HG03571 (cell line): ENCODE measurements around the gene ERC1.

Source experiments
- ATAC-seq: cut with Tn5 transposase; IDR thresholded peaks from one replicate; pipeline ENCODE4 v1.9.1; 2021; ENCODE audit not compliant: unreplicated experiment

The ERC1 gene

DNA sequence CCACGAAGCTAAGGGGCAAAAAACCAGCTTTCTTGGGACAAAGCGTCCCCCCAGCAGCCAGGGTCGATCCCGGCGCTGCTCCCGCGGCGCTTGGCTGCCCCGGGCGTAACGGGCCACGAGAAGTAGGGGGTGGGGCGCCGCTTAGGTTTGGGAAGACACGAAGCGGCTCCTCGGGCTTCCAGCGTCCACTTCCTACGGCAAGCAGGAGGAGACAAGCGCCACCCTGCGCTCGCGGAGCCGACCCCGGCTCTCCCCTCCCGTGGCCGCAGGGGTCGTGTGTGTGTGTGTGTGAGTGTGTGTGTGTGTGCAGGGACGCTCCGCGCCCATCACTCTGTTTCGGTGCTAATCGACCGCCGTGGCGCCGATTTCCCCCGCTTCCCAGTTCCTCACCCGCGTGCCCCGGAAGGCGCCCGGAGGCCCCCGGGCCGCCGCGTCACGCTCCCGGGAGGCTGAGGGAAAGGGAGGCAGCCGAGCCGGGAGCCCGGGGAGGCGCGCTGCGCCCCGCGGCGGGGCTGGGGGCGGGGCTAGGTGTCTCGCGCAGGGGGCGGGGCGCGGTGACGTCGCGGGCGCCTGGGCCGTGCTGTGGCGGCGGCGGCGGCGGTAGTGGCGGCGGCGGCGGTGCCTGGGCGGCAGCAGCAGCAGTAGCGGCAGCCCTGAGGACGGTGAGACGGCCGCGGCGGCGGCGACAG lies at the start of gene ERC1:
TSS of gene ERC1 (plus strand) at position 563 of the 689 bp plus-strand sequence. CDS start 36,681 bp downstream, outside the sequence.
- ATAC-seq = peak; percentile 75

DNA sequence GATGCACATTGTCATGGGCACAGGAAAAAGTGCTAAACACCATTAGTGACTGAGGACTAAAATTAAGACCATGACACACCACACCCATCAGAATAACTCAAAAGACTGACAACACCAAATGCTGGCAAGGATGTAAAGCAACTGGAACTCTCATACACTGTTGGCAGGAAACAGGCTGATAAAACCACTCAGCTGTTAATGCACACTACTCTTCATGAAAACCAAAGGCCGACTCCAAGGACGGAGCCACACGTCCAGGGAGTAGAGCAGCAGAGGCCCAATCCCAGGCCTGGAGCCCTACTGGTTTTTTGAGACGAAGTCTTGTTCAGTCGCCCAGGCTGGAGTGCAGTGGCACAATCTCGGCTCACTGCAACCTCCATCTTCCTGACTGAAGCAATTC lies 48.0 kb upstream of the ERC1 start:
- no peak for ATAC-seq

DNA sequence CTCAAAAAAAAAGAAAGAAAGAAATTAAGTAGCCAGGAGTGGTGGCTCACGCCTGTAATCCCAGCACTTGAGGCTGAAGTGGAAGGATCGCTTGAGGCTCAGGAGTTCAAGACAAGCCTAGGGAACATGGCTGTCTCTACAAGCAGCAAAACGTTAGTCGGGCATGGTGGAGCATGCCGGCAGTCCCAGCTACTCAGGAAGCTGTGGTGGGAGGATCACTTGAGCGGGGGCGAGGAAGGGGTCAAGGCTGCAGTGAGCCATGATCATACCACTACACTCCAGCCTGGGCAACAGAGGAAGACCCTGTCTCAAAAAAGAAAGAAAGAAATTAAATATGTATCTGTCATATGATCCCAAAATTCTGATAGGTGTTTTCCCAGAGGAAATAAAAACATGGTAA lies 46.8 kb upstream of the ERC1 start:
- ATAC-seq = no peak

DNA sequence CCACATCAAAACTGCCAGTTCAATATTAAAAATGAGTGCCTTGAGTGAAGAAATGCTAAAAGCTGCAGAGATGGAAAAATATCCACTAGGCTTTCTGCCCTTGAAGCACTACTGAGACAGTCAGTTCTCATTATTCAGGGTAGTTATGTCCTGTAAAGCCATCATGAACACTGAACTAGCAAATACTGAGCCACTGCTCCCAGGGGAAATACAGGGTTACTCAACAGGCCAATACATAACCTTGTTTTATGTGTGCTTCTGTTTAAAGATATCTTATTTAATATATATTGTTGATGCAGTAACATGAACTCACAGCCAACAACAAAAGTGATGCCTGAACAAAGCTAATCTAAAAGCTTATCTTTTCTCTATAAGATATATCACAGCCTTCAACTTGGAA lies 44.8 kb upstream of the ERC1 start:
- ATAC-seq = no peak

DNA sequence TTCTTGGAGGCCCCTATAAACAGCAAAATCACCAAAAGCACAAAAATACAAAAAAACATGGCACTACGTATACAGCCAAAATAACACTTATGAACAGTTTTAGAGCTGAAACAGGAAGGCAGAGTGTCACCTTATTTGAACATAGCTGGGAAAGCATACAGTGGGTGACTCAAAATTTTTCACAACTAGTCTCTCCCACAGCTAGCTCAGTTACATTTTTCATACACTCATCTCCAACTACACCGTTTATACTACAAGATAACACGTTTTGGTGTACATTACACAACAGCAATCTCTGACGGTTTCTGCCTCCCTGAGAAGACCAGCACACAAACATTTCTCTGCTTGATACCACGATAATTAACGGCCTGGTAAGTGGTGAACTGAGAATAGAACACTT lies 44.4 kb upstream of the ERC1 start:
- no peak for ATAC-seq

DNA sequence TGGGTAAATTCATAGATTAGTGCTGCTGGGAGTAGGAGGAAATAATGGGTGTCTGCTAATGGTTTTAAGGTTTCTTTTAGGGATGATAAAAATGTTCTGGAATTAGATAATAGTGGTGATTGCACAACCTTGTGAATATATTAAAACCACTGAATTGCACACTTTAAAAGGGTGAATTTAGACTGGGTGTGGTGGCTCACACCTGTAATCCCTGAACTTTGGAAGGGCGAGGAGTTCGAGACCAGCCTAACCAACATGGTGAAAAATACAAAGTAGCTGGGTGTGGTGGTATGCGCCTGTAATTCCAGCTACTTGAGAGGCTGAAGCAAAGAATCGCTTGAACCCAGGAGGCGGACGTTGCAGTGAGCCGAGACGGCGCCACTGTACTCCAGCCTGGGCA lies 42.8 kb upstream of the ERC1 start:
- ATAC-seq = no peak

DNA sequence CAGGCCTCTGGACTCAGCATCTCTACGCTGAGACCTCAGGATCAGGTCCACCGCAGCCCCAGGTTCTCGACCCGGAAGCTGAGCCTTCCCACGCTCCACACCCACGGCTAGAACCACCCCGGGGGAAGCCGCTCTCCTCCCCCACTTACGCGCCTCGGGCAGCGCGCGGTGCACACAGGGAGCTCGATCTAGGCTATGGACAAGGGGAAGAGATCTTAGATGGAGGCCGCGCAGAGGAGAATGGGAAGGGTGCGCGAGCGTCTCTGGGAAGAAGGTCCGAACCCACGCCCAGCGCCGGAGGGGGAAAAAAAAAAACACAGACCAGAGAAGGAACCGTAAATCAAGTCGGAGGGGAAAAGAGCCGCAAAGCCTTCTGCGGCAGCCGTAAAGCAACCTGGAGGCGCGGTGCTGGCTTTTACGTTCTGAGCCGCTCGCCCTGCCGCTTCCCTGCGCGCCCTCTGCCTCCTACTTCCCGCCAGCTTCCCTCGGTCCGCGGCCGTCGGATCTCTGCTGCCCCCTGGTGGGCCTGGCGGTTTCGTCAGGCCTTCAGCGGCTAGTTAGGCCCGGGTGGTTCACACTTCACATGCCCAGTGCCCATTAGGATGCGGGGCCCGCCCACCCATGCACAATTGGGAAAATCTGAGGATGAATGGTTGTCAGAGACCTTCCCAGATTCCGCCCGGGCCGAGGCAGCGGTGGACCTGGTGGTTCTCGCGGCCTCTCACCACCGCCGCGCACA lies 41.4 kb upstream of the ERC1 start, which contains the start of gene RAD52:
TSS of gene RAD52 (minus strand) at position 242 of the 739 bp plus-strand sequence. CDS start 16,636 bp downstream, outside the sequence.
- peak; percentile 75 for ATAC-seq

DNA sequence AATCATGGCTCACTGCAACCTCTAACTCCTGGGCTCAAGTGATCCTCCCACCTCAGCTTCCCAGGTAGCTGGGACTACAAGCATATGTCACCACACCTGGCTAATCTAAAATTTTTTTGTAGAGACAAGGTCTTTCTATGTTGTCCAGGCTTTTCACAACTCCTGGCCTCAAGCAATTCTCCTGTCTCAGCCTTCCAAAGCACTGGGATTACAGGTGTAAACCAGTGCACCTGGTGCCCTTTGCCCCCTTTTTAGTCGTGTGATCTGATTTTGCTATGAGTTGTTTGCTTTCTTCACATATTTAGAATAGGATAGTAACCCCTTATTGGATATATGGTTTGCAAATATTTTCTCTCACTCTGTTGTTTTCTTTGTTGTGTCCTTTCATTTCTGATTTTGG lies 39.8 kb upstream of the ERC1 start:
- ATAC-seq = no peak

DNA sequence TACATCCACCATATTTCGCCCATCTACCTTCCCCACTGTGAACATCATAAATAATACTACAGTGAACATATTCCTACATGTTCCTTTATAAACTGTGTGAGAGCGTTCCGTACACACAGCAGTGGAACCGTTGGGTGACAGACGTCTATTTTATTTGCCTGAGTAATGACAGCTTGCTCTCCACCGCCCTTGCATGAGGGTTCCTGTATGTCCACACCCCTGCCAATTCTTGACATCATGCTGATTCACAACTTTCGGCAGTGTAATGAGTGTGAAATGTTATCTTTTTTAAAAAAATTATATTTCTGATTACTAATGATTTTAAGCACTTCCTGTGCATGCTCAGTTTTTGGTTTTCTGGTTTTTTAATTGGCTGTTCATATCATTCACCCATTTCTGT lies 37.2 kb upstream of the ERC1 start:
- ATAC-seq = no peak

DNA sequence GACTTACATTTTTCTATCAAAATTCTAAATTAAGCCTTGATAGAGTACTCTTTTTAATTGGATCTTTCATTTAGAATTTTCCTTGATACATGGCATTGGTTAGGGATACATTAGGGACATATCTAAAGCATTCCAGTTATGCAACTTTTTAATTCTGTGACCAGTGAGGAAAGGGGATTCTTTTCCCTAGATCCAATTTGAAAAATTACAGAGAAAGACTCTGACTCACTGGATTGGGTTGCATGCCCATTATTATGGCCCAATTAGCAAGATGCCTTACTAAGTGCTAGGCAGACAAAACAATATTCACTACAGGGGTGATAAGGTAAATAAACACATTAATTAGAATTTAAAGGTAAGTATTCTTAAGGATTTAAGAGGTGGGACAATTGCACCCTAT lies 36.3 kb upstream of the ERC1 start:
- no peak for ATAC-seq

DNA sequence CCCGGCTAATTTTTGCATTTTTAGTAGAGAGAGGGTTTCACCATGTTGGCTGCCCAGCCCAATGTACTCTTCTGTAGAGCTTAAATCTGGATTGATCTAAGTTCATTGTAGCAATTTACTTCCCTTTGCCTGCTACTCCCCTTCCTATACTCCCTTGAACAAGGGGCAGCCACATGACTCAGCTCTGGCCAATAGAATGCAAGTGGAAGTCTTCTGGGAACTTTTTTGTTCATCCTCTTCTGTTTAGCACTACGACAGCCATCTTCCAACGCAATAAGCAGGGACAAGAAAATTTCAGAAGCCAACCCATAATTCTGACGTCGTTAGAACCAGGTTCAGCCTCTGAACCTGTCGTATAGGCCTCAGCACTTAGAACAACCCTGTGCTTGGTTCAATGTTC lies 35.1 kb upstream of the ERC1 start:
- ATAC-seq = no peak

DNA sequence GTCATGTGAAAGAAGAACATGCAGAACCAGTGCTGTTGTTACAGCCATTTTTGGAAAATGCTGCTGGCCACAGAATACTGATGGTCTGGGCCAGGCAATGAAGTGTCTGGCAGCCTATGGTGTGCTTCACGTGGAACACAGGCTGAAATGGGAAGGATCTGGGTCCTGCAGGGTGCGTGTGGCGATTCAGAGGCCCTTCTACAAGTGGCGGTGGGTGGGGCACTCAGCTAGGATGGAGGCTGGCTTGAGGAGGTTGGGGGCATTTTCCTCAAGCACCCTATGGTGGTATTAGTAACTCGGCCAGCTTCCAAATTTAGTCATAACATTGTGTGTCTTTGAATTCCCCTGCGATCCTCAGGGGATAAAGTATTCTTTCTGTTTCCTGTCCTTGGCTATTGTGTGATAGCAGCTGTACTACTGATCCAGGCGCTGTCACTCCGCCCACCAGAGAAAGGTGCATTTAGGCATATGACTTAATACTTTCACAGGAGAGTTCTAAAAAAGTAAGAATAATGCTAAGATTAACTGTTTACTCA lies 32.4 kb upstream of the ERC1 start:
- peak; percentile 65 for ATAC-seq

DNA sequence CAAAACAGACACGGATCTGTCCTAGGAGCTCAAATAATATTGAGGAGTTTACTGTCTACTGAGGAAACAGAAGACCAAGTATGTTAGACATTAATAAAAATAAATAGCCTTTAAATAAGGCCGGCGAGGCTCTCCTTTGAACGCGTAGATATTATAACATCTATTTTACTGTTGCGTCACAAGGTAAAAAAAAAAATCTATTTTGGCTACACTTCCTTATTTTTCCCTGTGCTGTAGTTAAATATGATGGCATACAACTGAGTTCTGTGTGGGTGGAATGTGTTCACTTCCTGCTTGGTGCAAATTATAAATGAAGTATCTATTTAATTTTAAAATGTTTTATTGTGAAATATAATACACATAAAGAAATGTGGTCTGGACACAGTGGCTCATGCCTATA lies 24.3 kb upstream of the ERC1 start:
- no peak for ATAC-seq

DNA sequence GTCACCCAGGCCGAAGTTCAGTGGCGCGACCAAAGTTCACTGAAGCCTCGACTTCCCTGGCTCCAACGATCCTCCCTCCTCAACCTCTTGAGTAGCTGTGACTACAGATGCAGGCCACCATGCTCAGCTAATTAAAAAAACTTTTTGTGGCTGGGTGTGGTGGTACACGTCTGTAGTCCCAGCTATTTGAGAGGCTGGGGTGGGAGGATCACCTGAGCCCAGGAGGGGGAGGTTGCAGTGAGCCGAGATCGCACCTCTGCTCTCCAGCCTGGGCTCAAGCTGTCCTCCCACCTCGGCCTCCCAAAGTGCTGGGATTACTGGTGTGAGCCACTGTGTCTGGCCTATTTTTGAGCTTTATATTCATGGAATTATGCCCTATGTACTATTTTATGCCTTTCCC lies 23.4 kb upstream of the ERC1 start:
- ATAC-seq = no peak

DNA sequence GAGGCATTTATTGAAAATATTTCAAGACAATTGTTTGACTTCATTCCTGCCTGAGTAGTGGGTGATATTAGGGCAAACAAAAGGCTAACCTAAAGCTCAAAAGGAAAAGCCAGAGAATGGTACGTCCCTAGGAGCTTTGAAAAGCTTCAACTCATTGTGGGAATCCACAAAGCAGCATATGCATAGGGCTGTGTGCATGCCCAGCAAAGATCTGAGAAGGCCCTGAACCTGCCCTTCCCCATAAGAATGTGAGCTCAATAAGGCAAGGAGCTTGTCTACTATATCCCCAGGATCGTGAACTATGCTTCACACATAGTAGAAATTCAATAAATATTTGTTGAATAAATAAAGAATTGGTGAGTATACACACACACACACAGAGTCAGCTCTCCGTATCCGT lies 22.5 kb upstream of the ERC1 start:
- ATAC-seq = no peak

DNA sequence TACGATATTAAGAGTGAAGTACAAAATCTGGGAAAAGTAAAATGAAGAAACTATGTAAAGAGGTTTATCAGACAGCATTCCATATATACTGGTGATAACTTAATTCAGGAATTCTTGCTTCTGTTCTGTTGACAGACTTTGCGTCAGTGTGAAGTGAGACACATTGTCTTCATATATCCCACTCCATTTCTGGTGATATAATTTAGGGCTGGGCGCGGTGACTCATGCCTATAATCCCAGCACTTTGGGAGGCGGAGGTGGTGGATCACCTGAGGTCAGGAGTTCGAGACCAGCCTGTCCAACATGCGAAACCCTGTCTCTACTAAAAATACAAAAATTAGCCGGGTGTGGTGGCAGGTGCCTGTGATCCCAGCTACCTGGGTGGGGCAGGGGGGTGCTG lies 21.2 kb upstream of the ERC1 start:
- ATAC-seq = no peak

DNA sequence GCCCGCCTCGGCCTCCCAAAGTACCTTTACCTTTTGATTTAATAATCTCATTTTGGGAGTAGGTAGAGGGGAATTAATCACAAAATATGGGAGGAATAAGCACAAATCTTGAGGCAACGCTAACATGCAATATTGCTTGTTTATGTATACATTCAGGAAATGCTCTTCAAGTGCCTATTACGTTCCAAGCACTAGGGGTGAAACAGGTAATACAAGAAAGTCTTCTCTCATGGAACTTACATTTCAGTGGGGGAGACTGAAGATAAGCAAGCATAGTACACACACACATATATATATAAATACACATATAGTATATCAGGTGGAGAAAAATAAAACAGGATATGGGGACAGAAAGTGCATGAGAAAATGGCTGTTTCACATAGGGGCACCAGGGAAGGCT lies 19.0 kb upstream of the ERC1 start:
- no peak for ATAC-seq

DNA sequence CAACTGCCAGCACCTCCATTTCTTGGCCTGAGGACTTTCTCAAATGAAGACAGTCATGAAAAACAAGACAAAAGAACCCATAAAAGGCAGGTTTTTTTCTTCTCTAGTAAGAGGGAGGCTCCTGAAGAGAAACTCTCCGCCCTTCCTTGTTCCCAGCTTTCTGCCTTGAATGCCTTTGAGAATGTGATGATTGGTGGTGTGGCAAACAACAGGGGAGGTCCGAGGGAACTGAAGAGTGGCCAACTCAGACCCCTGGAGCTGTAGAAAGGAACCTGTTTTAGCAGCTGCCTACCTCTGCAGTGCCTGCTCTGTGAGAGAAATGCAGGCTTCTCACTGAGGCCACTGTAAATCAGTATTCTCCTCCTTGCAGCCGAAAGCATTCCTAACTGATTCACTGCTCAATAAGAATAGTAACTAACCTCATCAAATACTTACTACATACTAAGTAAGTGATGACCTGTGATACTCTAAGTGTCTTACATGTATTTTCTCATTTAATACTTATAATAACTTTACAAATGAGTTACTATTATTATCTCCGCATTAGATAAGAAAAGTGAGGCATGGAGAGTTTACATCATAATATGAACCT lies 16.7 kb upstream of the ERC1 start:
- ATAC-seq = no peak

DNA sequence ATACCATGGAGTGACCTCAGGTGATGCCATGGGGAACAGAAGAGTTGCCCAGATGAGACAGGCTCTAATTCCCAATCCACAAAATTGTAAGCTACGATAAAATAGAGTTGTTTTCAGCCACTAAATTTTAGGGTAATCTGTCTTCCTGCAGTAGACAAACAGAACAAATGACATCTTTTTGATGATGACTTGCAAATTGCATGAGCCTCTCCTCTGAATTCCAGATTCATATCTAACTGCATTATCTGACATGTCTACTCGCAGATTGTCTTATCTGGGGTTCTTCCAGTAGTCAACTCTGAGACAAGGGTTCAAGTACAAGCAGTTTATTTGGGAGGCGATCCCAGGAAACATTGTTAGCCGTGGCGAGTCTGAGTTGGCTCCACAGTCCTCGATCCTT lies 14.4 kb upstream of the ERC1 start:
- no peak for ATAC-seq

DNA sequence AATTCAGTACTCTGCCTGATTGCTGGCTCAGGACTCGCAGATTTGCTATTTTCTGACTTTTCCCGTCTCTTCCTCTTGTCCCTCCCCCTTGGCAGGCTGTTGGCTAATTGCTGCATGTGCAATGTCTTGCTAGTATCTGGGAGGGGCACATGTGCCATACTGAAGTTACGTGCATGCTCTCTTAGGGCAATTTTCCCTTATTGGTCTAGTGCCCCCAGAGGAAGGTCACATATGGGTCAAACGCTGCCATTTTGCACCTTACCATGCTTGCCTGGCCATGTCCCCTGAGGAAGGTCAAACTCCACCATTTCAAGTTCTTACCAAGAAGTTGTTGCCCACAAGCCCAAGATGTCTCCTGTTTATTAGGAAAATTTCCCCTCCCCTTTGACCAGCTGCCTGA lies 13.9 kb upstream of the ERC1 start:
- no peak for ATAC-seq

DNA sequence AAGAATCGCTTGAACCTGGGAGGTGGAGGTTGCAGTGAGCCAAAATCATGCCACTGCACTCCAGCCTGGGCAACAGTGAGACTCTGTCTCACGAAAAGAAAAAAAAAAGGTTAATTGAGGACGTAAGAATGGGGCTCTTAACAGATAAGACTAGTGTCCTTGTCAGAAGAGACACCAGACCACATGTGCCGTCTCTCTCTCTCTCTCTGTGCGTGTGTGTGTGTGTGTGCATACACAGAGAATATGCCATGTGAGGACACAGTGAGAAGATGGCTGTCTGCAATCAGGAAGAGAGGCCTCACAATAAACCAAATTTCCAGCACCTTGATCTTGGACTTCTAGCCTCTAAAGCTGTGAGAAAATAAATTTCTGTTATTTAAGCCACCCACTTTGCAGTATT lies 11.7 kb upstream of the ERC1 start:
- no peak for ATAC-seq
